IMR-90 (cell line): ENCODE results near the gene POFUT1. TPM values are rescaled to one million over a fixed set of nuclear protein-coding genes. Genes with fewer than 3 reads are reported as not detected.
A peak's percentile ranks its signal among the peaks of the same experiment; 100 is the strongest.

Source experiments
- ATAC-seq: fragments of 200-7000 bp; cut with Tn5 transposase; 2 replicates; pipeline ENCODE4 v1.9.1; 2020; ENCODE audit warnings: low read depth, mild to moderate bottlenecking, moderate library complexity
- BruUV-seq: library from RNA; stranded (reverse); fragments of 400-500 nt; replicated peaks from 2 replicates; lab custom pipeline; 2021; lab: Mats Ljungman, UMichigan
- CTCF ChIA-PET: fragments of 300-600 bp; formaldehyde crosslinking; extraction: SDS; loops from one replicate; lab custom pipeline; 2021; ENCODE audit warnings: antibody characterized with exemption; lab: Yijun Ruan, JAX
- POLR2A ChIA-PET: fragments of 300-600 bp; sonication (Branson Sonifier 250); formaldehyde crosslinking; loops from one replicate; lab custom pipeline; 2022; ENCODE audit warnings: antibody characterized with exemption; ENCODE audit not compliant: unreplicated experiment; lab: Charles Lee
- DNase-seq: peaks from one replicate; pipeline ENCODE4 v3.0.0; 2013
- H2AFZ ChIP-seq: replicated peaks from 2 replicates; pipeline ENCODE3; 2013; ENCODE audit warnings: low read length, mild to moderate bottlenecking; ENCODE audit not compliant: poor library complexity
- H2AK5ac ChIP-seq: 2 replicates; pipeline ENCODE4 v1.6.1; 2013; ENCODE audit warnings: low read depth, low read length, inconsistent platforms
- H2AK9ac ChIP-seq: replicated peaks from 2 replicates; pipeline ENCODE3; 2013; ENCODE audit warnings: mild to moderate bottlenecking, low read depth, low read length, moderate library complexity; ENCODE audit not compliant: poor library complexity
- H2BK120ac ChIP-seq: 2 replicates; pipeline ENCODE4 v1.6.1; 2013; ENCODE audit warnings: low read depth, low read length, inconsistent platforms
- H2BK15ac ChIP-seq: 3 replicates; pipeline ENCODE4 v1.6.1; 2013; ENCODE audit warnings: low read depth, low read length, inconsistent platforms
- H2BK20ac ChIP-seq: 2 replicates; pipeline ENCODE4 v1.6.1; 2013; ENCODE audit warnings: low read depth, mild to moderate bottlenecking, inconsistent platforms, low read length, moderate library complexity
- H2BK5ac ChIP-seq: 2 replicates; pipeline ENCODE4 v1.6.1; 2013; ENCODE audit warnings: mild to moderate bottlenecking, low read depth, low read length, inconsistent platforms; ENCODE audit not compliant: poor library complexity, severe bottlenecking
- H3K14ac ChIP-seq: replicated peaks from 2 replicates; pipeline ENCODE4 v1.6.1; 2013; ENCODE audit warnings: low read depth, low read length, inconsistent platforms
- H3K18ac ChIP-seq: 2 replicates; pipeline ENCODE4 v1.6.1; 2013; ENCODE audit warnings: low read depth, low read length, control low read depth
- H3K23ac ChIP-seq: 2 replicates; pipeline ENCODE4 v1.6.1; 2013; ENCODE audit warnings: low read depth, low read length, inconsistent platforms
- H3K27ac ChIP-seq: 2 replicates; pipeline ENCODE4 v1.5.1; 2013; ENCODE audit warnings: mild to moderate bottlenecking, control low read depth, low read length; ENCODE audit not compliant: insufficient read depth
- H3K27me3 ChIP-seq: 2 replicates; pipeline ENCODE4 v1.6.1; 2013; ENCODE audit warnings: low read length; ENCODE audit not compliant: control insufficient read depth, insufficient read depth
- H3K36me3 ChIP-seq: 2 replicates; pipeline ENCODE4 v1.6.1; 2013; ENCODE audit warnings: low read length, mixed read lengths; ENCODE audit not compliant: control insufficient read depth, insufficient read depth
- H3K4ac ChIP-seq: 2 replicates; pipeline ENCODE4 v1.6.1; 2013; ENCODE audit warnings: low read depth, low read length, inconsistent platforms
- H3K4me1 ChIP-seq: 2 replicates; pipeline ENCODE4 v1.6.1; 2013; ENCODE audit warnings: low read length, mixed read lengths; ENCODE audit not compliant: control insufficient read depth, insufficient read depth
- H3K4me2 ChIP-seq: 2 replicates; pipeline ENCODE4 v1.6.1; 2013; ENCODE audit warnings: low read depth, mild to moderate bottlenecking, control low read depth, low read length, moderate library complexity
- H3K4me3 ChIP-seq: 2 replicates; pipeline ENCODE4 v1.5.1; 2013; ENCODE audit warnings: low read depth, mild to moderate bottlenecking, control low read depth, low read length, moderate library complexity; ENCODE audit not compliant: insufficient read depth
- H3K56ac ChIP-seq: 2 replicates; pipeline ENCODE4 v1.6.1; 2013; ENCODE audit warnings: low read length, inconsistent platforms; ENCODE audit not compliant: insufficient read depth; ENCODE audit errors: extremely low read depth
- H3K79me1 ChIP-seq, 2 experiments: 2 replicates each; pipeline ENCODE4 v1.6.1; 2013; ENCODE audit warnings: low read length in 2 of 2, inconsistent platforms in 1 of 2, low read depth in 1 of 2
- H3K9ac ChIP-seq: 2 replicates; pipeline ENCODE4 v1.6.1; 2013; ENCODE audit warnings: low read depth, low read length, control low read depth
- H3K9me1 ChIP-seq: 2 replicates; pipeline ENCODE4 v1.6.1; 2013; ENCODE audit warnings: low read length, inconsistent platforms; ENCODE audit not compliant: insufficient read depth
- H3K9me3 ChIP-seq: 2 replicates; pipeline ENCODE4 v1.6.1; 2013; ENCODE audit warnings: low read length; ENCODE audit not compliant: control insufficient read depth, insufficient read depth
- H4K20me1 ChIP-seq: 2 replicates; pipeline ENCODE4 v1.6.1; 2013; ENCODE audit warnings: low read length, inconsistent platforms; ENCODE audit not compliant: insufficient read depth
- H4K5ac ChIP-seq: 2 replicates; pipeline ENCODE4 v1.6.1; 2013; ENCODE audit warnings: mild to moderate bottlenecking, low read depth, low read length, control low read depth
- H4K8ac ChIP-seq, 2 experiments: 2 replicates each; pipeline ENCODE4 v1.6.1; 2013; ENCODE audit warnings: low read depth in 2 of 2, low read length in 2 of 2, control low read depth in 1 of 2, inconsistent platforms in 1 of 2
- H4K91ac ChIP-seq: 2 replicates; pipeline ENCODE4 v1.6.1; 2013; ENCODE audit warnings: low read depth, low read length, inconsistent platforms; ENCODE audit not compliant: insufficient read depth
- FOS ChIP-seq: fragments of 150-350 bp; IDR thresholded peaks from 2 replicates; pipeline ENCODE4 v1.6.1; 2016; ENCODE audit warnings: low read depth, low read length
- MAFK ChIP-seq: IDR thresholded peaks from 2 replicates; pipeline ENCODE4 v1.6.1; 2012; ENCODE audit warnings: low read depth, low read length, improper control_type of control experiment
- WGBS, 2 experiments: methylation state at CpG; one replicate each; pipeline versions ENCODE4 v1.1.5 to v1.1.7; 2013; ENCODE audit warnings: missing lambda C conversion rate in 2 of 2; ENCODE audit not compliant: insufficient read length in 1 of 2; ENCODE audit errors: extremely low coverage in 2 of 2; 5-methylcytosine and 5-hydroxymethylcytosine counted together
- dilution Hi-C: fragments of 300-500 bp; cut with HindIII; formaldehyde crosslinking; loops from one replicate; pipeline ENCODE4 v1.14.3; 2018; ENCODE audit warnings: low sequenced_read_pairs; ENCODE audit not compliant: unreplicated experiment
- in situ Hi-C: fragments of 300-500 bp; cut with MboI; formaldehyde crosslinking; loops from 3 replicates; pipeline ENCODE4 v1.14.3; 2019; ENCODE audit warnings: low sequenced_read_pairs, inconsistent platforms, mixed read lengths
- intact Hi-C: fragments of 100-400 bp; cut with micrococcal nuclease; formaldehyde crosslinking; loops from 2 replicates; pipeline ENCODE4 v1.10.0; 2022
- polyA plus RNA-seq, 3 experiments: library from polyadenylated mRNA; depleted of rRNA; stranded (reverse); fragments of >200 nt; gene quantifications; 2 replicates each; pipeline ENCODE4 v1.2.3, GENCODE V29; 2012; ENCODE audit warnings: low replicate concordance in 1 of 3
- total RNA-seq: library from RNA; depleted of rRNA; stranded (reverse); fragments of >200 nt; gene quantifications from 2 replicates; pipeline ENCODE4 v1.2.3, GENCODE V29; 2012
- TF ChIP-seq, protein P1 (sequence below): fragments of 150-350 bp; IDR thresholded peaks from 2 replicates; pipeline ENCODE4 v1.6.1; 2017; ENCODE audit warnings: mild to moderate bottlenecking, antibody characterized with exemption, low read length, low read depth

The POFUT1 gene
- total and polyA plus RNA-seq, 2 of the 4 experiments (the other 2 are of a cell fraction), result 25.5 to 41.1 TPM

DNA sequence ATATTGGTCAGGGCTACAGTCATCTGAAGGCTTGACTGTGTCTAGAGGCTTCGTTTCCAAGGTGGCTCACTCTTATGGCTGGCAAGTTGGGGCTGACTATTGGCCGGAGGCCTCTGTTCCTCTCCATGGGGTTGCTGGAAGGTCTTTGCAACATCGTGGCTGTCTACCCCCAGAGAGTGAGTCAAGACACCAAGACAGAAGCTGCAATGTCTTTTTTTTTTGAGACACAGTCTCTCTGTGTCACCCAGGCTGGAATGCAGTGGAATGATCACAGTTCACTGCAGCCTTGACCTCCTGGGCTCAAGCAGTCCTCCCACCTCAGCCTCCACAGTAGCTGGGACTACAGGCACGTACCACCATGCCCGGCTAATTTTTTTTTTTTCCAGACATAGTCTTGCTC lies 40.4 kb downstream of the POFUT1 start:
- BruUV-seq, result no TSS peak
- Histone ChIP-seq H3K4me3 (no peak overlapping the region), H3K27me3 (peaks cover 3% of the 10 kb centered on the region; the same call in 1 of the 2 replicates), H2AFZ (no peak overlapping the region), H2BK20ac (no peak overlapping the region), H3K4me1 (peaks cover 3% of the 10 kb centered on the region; the same call in 1 of the 2 replicates), H4K5ac (no peak overlapping the region), H3K36me3 (no peaks in the 10 kb centered on the region), H3K79me1 (no peaks in the 10 kb centered on the region), H4K20me1 (no peaks in the 10 kb centered on the region), H3K4me2 (no peak overlapping the region), H3K9me1 (no peaks in the 10 kb centered on the region; the same call in 1 of the 2 replicates), H4K91ac (no peak overlapping the region), H3K4ac (no peak overlapping the region), H3K9ac (no peak overlapping the region), H3K27ac (no peak overlapping the region), H2BK15ac (no peak overlapping the region), H3K56ac (no peak overlapping the region), H4K8ac (no peak overlapping the region), H3K23ac (no peak overlapping the region), H2BK5ac (no peak overlapping the region), H3K18ac (no peak overlapping the region), H2BK120ac (no peak overlapping the region), H3K9me3 (no peaks in the 10 kb centered on the region), H3K14ac (no peak overlapping the region), H2AK5ac (no peak overlapping the region), H2AK9ac (peak overlapping the region; percentile 50)
- in situ Hi-C loops, result no loop called here
- TF ChIP-seq, protein P1, sequence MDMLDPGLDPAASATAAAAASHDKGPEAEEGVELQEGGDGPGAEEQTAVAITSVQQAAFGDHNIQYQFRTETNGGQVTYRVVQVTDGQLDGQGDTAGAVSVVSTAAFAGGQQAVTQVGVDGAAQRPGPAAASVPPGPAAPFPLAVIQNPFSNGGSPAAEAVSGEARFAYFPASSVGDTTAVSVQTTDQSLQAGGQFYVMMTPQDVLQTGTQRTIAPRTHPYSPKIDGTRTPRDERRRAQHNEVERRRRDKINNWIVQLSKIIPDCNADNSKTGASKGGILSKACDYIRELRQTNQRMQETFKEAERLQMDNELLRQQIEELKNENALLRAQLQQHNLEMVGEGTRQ, result no peak
- no peak for TF ChIP-seq MAFK
- TF ChIP-seq FOS, result no peak
- ChIA-PET POLR2A (no interaction called here), CTCF (interaction anchor here (0.5 kb wide), 1 partner anchor 655 kb away, joined by 3 read pairs; no protein-coding TSS in a partner anchor)
- intact Hi-C loops, result no loop called here
- no peak for ATAC-seq
- WGBS, 2 experiments, result 60% methylated on average over 1 of the region's 5 CpGs; no CpG with 5 or more reads in 1 of the 2 experiments
- DNase-seq, result no peak
- dilution Hi-C loops, result no loop called here
